HEK293T (cell line): ENCODE measurements around the gene NAA11.

Experiments
- BHLHE40 ChIP-seq: fragments of 450-650 bp; IDR thresholded peaks from 2 replicates; pipeline ENCODE4 v1.6.1; 2016; ENCODE audit warnings: mild to moderate bottlenecking, moderate library complexity, borderline replicate concordance
- ELF4 ChIP-seq: fragments of 450-650 bp; IDR thresholded peaks from 2 replicates; pipeline ENCODE4 v1.6.1; 2017; ENCODE audit warnings: antibody characterized with exemption
- FOXA1 ChIP-seq: fragments of 450-650 bp; IDR thresholded peaks from 2 replicates; pipeline ENCODE4 v1.6.1; 2016; ENCODE audit warnings: mild to moderate bottlenecking
- FOXK2 ChIP-seq: fragments of 450-650 bp; IDR thresholded peaks from 2 replicates; pipeline ENCODE4 v1.6.1; 2016; ENCODE audit warnings: mild to moderate bottlenecking
- HDGF ChIP-seq: fragments of 450-650 bp; IDR thresholded peaks from 2 replicates; pipeline ENCODE4 v1.6.1; 2017; ENCODE audit warnings: antibody characterized with exemption, borderline replicate concordance
- L3MBTL2 ChIP-seq: fragments of 450-650 bp; conservative IDR thresholded peaks from 2 replicates; pipeline ENCODE4 v1.6.1; 2016; ENCODE audit warnings: mild to moderate bottlenecking
- LEF1 ChIP-seq: fragments of 450-650 bp; IDR thresholded peaks from 2 replicates; pipeline ENCODE4 v1.6.1; 2017; ENCODE audit warnings: mild to moderate bottlenecking, borderline replicate concordance
- NFRKB ChIP-seq: fragments of 450-650 bp; IDR thresholded peaks from 2 replicates; pipeline ENCODE4 v1.6.1; 2016; ENCODE audit warnings: mild to moderate bottlenecking, moderate library complexity
- PKNOX1 ChIP-seq: fragments of 450-650 bp; IDR thresholded peaks from 2 replicates; pipeline ENCODE4 v1.6.1; 2016
- SP1 ChIP-seq: fragments of 450-650 bp; IDR thresholded peaks from 2 replicates; pipeline ENCODE4 v1.6.1; 2017
- TARDBP ChIP-seq: fragments of 450-650 bp; IDR thresholded peaks from 2 replicates; pipeline ENCODE4 v1.6.1; 2016
- ZNF384 ChIP-seq: fragments of 450-650 bp; IDR thresholded peaks from 2 replicates; pipeline ENCODE4 v1.6.1; 2016

- TF ChIP-seq FOXA1 (no peak), ZNF384 (no peak), HDGF (no peak), BHLHE40 (no peak), SP1 (no peak), LEF1 (no peak), L3MBTL2 (no peak), TARDBP (no peak), PKNOX1 (no peak), FOXK2 (no peak), NFRKB (no peak), ELF4 (no peak)
Measured at GRCh38 chr4:79308137-79308536, 17.7 kb downstream of the NAA11 start.
